ENCODE data around the gene VSTM2L.
A peak's percentile ranks its signal among the peaks of the same experiment; 100 is the strongest.

GRCh38 chr20:37915800-37916570 is 13.1 kb downstream of the VSTM2L start:
- TF ChIP-seq CTCF (optimal IDR thresholded peaks at IDR 0.05 in 1 of 3, IDR thresholded peaks at IDR 0.05 in 1 of 3, conservative IDR thresholded peaks at IDR 0.05 in 1 of 3; ENCODE audit: extremely low read depth in 1 of 3, insufficient read depth in 2 of 3, low read length in 3 of 3) (peak in 1 of 3 experiments; percentile 30), EZH2 (IDR thresholded peaks at IDR 0.05; ENCODE audit: low read length) (peak; percentile 69)
